GM06990 (cell line): ENCODE results near the gene SVBP.
"Not testable (repeated sequence)": the region's sequence is repeated elsewhere in the genome, so short reads cannot be mapped to it uniquely, and the experiment has no call there.

Experiments
- DNase-seq: peaks from one replicate; pipeline ENCODE4 v3.0.0-alpha.2; 2011; ENCODE audit not compliant: insufficient read length; ENCODE audit errors: extremely low read depth
- H3K27me3 ChIP-seq: replicated peaks from 2 replicates; pipeline ENCODE4 v1.6.0; 2011; ENCODE audit warnings: low read length; ENCODE audit not compliant: control insufficient read depth, insufficient read depth
- H3K36me3 ChIP-seq: 2 replicates; pipeline ENCODE4 v1.5.1; 2011; ENCODE audit warnings: low read length; ENCODE audit not compliant: control insufficient read depth, insufficient read depth
- H3K4me3 ChIP-seq: replicated peaks from 2 replicates; pipeline ENCODE4 v1.5.1; 2011; ENCODE audit warnings: low read depth, mild to moderate bottlenecking, control low read depth, low read length
- CTCF ChIP-seq: IDR thresholded peaks from 2 replicates; pipeline ENCODE4 v1.5.1; 2011; ENCODE audit warnings: low read length, control low read depth, mild to moderate bottlenecking, inconsistent platforms; ENCODE audit not compliant: insufficient read depth, poor library complexity, severe bottlenecking

Gene SVBP

GRCh38 chr1:42816585-42817439 is at the start of gene SVBP, which contains the start of gene ERMAP:
TSS of gene SVBP (minus strand) at chr1:42817397. CDS start at chr1:42816544, 853 bp downstream.
TSS of gene ERMAP (plus strand) at chr1:42817122. CDS start at chr1:42830449, 13,327 bp downstream.
- peak; percentile 89 for DNase-seq
- no peaks in the 10 kb centered on the region for H3K36me3 ChIP-seq
- peak; percentile 15 for TF ChIP-seq CTCF
- no peaks in the 10 kb centered on the region for H3K27me3 ChIP-seq
- peak within 1 kb of the TSS; percentile 76 for H3K4me3 ChIP-seq

GRCh38 chr1:42866549-42866948 is 49.4 kb upstream of the SVBP start:
- Histone ChIP-seq H3K27me3 (no peaks in the 10 kb centered on the region), H3K4me3 (no peak overlapping the region), H3K36me3 (no peaks in the 10 kb centered on the region)
- TF ChIP-seq CTCF: no peak
- DNase-seq: no peak

- Histone ChIP-seq H3K36me3 (no peaks in the 10 kb centered on the region), H3K27me3 (no peaks in the 10 kb centered on the region), H3K4me3 (no peak overlapping the region)
- TF ChIP-seq CTCF: no peak
- DNase-seq: no peak
These were observed 43.8 kb upstream of the SVBP start for GRCh38 chr1:42861014-42861399.

- TF ChIP-seq CTCF: no peak
- no peak for DNase-seq
- Histone ChIP-seq H3K27me3 (no peaks in the 10 kb centered on the region), H3K4me3 (no peak overlapping the region), H3K36me3 (no peaks in the 10 kb centered on the region)
These were observed 43.3 kb upstream of the SVBP start for GRCh38 chr1:42860339-42861013.

- H3K4me3 ChIP-seq, H3K27me3 ChIP-seq, DNase-seq, H3K36me3 ChIP-seq: not testable (repeated sequence)
These were observed 42.2 kb upstream of the SVBP start for GRCh38 chr1:42859366-42859765.

- H3K36me3 ChIP-seq, H3K4me3 ChIP-seq, DNase-seq, H3K27me3 ChIP-seq: not testable (repeated sequence)
These were observed 39.4 kb upstream of the SVBP start for GRCh38 chr1:42856554-42856953.
